T-helper 17 cell (primary cell): ENCODE data around the gene TUBA1A. TPM values are rescaled to one million over a fixed set of nuclear protein-coding genes. Genes with fewer than 3 reads are reported as not detected.
"Not testable (repeated sequence)": the region's sequence is repeated elsewhere in the genome, so short reads cannot be mapped to it uniquely, and the experiment has no call there.

ENCODE experiments used
- ATAC-seq: fragments of 150-1000 bp; cut with Tn5 transposase; 2 replicates; pipeline ENCODE4 v1.10.0; 2021; ENCODE audit warnings: mild to moderate bottlenecking, moderate library complexity
- DNase-seq, 3 donors: peaks; one replicate each; pipeline versions ENCODE4 v3.0.0 to v3.0.0-alpha.2; 2020 to 2021
- H3K9me3 ChIP-seq: one replicate; pipeline ENCODE4 v1.7.0; 2013; ENCODE audit warnings: low read length, mild to moderate bottlenecking; ENCODE audit not compliant: control insufficient read depth, poor library complexity, severe bottlenecking
- H3K27ac Mint-ChIP-seq: one replicate; pipeline ENCODE4 v1.8.0; 2022; ENCODE audit warnings: mild to moderate bottlenecking, moderate library complexity, mixed read lengths
- H3K27me3 Mint-ChIP-seq: one replicate; pipeline ENCODE4 v1.8.0; 2022; ENCODE audit warnings: mixed read lengths
- H3K36me3 Mint-ChIP-seq: one replicate; pipeline ENCODE4 v1.8.0; 2022; ENCODE audit warnings: low read depth, mixed read lengths
- H3K4me1 Mint-ChIP-seq: one replicate; pipeline ENCODE4 v1.8.0; 2022; ENCODE audit warnings: mild to moderate bottlenecking, mixed read lengths
- H3K4me3 Mint-ChIP-seq: one replicate; pipeline ENCODE4 v1.8.0; 2022; ENCODE audit warnings: mild to moderate bottlenecking, moderate library complexity, mixed read lengths
- total RNA-seq, 4 donors: library from RNA in 2 of 4; stranded (reverse) in 2 of 4; gene quantifications; one replicate each; pipeline ENCODE4 v1.2.3 and lab custom pipeline; 2022 to 2026

TUBA1A gene
- total RNA-seq, 2 donors from 2014 or later, result 282 to 416 TPM

- not testable (repeated sequence) for H3K27me3 Mint-ChIP-seq, ATAC-seq, H3K36me3 Mint-ChIP-seq, DNase-seq, H3K27ac Mint-ChIP-seq, H3K4me3 Mint-ChIP-seq, H3K9me3 ChIP-seq
- H3K4me1 Mint-ChIP-seq, result peaks cover 11% of the 10 kb centered on the region
Observed at GRCh38 chr12:49191498-49191897, 2.6 kb upstream of the TUBA1A start.

GRCh38 chr12:49190974-49191373, 2.1 kb upstream of the TUBA1A start:
- no peak for DNase-seq
- Mint-ChIP-seq H3K4me1 (peaks cover 11% of the 10 kb centered on the region), H3K36me3 (peaks cover 5% of the 10 kb centered on the region), H3K27ac (no peak overlapping the region), H3K4me3 (no peak overlapping the region), H3K27me3 (peaks cover 6% of the 10 kb centered on the region)
- no peaks in the 10 kb centered on the region for H3K9me3 ChIP-seq
- ATAC-seq, result no peak

- Mint-ChIP-seq H3K36me3 (peaks cover 6% of the 10 kb centered on the region), H3K4me3 (peak overlapping the region; percentile 71), H3K27me3 (no peaks in the 10 kb centered on the region), H3K27ac (peak overlapping the region; percentile 96), H3K4me1 (peaks cover 12% of the 10 kb centered on the region)
- ATAC-seq, result no peak
- DNase-seq, result no peak
- no peaks in the 10 kb centered on the region for H3K9me3 ChIP-seq
Observed at GRCh38 chr12:49189731-49190716, 1.1 kb upstream of the TUBA1A start.

GRCh38 chr12:49188201-49188915, 522 bp downstream of the TUBA1A start:
- H3K4me3 Mint-ChIP-seq, result peak overlapping the region; percentile 95
- DNase-seq (peak; percentile 61 to 67 (median 65)), ATAC-seq (peak; percentile 51)
- H3K36me3 Mint-ChIP-seq, result peaks cover 10% of the 10 kb centered on the region
- H3K9me3 ChIP-seq, result no peaks in the 10 kb centered on the region
- peak overlapping the region; percentile 96 for H3K27ac Mint-ChIP-seq
- no peaks in the 10 kb centered on the region for H3K27me3 Mint-ChIP-seq
- peaks cover 18% of the 10 kb centered on the region for H3K4me1 Mint-ChIP-seq

GRCh38 chr12:49187184-49187583, 1.7 kb downstream of the TUBA1A start:
- H3K4me1 Mint-ChIP-seq, result peaks cover 18% of the 10 kb centered on the region
- DNase-seq (no peak), ATAC-seq (no peak)
- H3K27ac Mint-ChIP-seq, result peak overlapping the region; percentile 96
- H3K36me3 Mint-ChIP-seq, result peaks cover 10% of the 10 kb centered on the region
- peak overlapping the region; percentile 95 for H3K4me3 Mint-ChIP-seq
- H3K27me3 Mint-ChIP-seq, result no peaks in the 10 kb centered on the region
- no peaks in the 10 kb centered on the region for H3K9me3 ChIP-seq

- not testable (repeated sequence) for H3K36me3 Mint-ChIP-seq, H3K27me3 Mint-ChIP-seq, ATAC-seq, DNase-seq, H3K4me3 Mint-ChIP-seq, H3K9me3 ChIP-seq
- H3K27ac Mint-ChIP-seq, result peak overlapping the region; percentile 85
- peaks cover 21% of the 10 kb centered on the region for H3K4me1 Mint-ChIP-seq
Observed at GRCh38 chr12:49186307-49186706, 2.6 kb downstream of the TUBA1A start.

- not testable (repeated sequence) for H3K9me3 ChIP-seq, H3K36me3 Mint-ChIP-seq, ATAC-seq, H3K27me3 Mint-ChIP-seq, DNase-seq
- Mint-ChIP-seq H3K4me1 (peaks cover 20% of the 10 kb centered on the region), H3K4me3 (peak overlapping the region; percentile 57), H3K27ac (peak overlapping the region; percentile 85)
Observed at GRCh38 chr12:49184697-49185096, 4.2 kb downstream of the TUBA1A start.

GRCh38 chr12:49183214-49183950, 5.5 kb downstream of the TUBA1A start:
- not testable (repeated sequence) for H3K9me3 ChIP-seq, H3K27me3 Mint-ChIP-seq, H3K36me3 Mint-ChIP-seq, DNase-seq
- H3K4me1 Mint-ChIP-seq, result peaks cover 17% of the 10 kb centered on the region
- peak; percentile 2 for ATAC-seq
- peak overlapping the region; percentile 60 for H3K4me3 Mint-ChIP-seq
- H3K27ac Mint-ChIP-seq, result peak overlapping the region; percentile 91

- Mint-ChIP-seq H3K4me1 (no peaks in the 10 kb centered on the region), H3K27me3 (no peaks in the 10 kb centered on the region), H3K4me3 (no peak overlapping the region), H3K36me3 (peaks cover 2% of the 10 kb centered on the region), H3K27ac (peak overlapping the region; percentile 34)
- H3K9me3 ChIP-seq, result no peaks in the 10 kb centered on the region
- ATAC-seq (no peak), DNase-seq (no peak)
Observed at GRCh38 chr12:49174218-49174617, 14.7 kb downstream of the TUBA1A start.

GRCh38 chr12:49170924-49171323, 18.0 kb downstream of the TUBA1A start:
- Mint-ChIP-seq H3K36me3 (peaks cover 6% of the 10 kb centered on the region), H3K4me3 (no peak overlapping the region), H3K4me1 (peaks cover 3% of the 10 kb centered on the region), H3K27ac (no peak overlapping the region), H3K27me3 (no peaks in the 10 kb centered on the region)
- H3K9me3 ChIP-seq, result no peaks in the 10 kb centered on the region
- no peak for DNase-seq
- ATAC-seq, result no peak

GRCh38 chr12:49165114-49165513, 23.8 kb downstream of the TUBA1A start:
- Mint-ChIP-seq H3K27me3 (no peaks in the 10 kb centered on the region), H3K27ac (no peak overlapping the region), H3K4me3 (no peak overlapping the region), H3K36me3 (peaks cover 4% of the 10 kb centered on the region), H3K4me1 (peaks cover 3% of the 10 kb centered on the region)
- no peak for DNase-seq
- no peaks in the 10 kb centered on the region for H3K9me3 ChIP-seq
- ATAC-seq, result no peak

- not testable (repeated sequence) for H3K27ac Mint-ChIP-seq, ATAC-seq, H3K4me3 Mint-ChIP-seq, H3K9me3 ChIP-seq, DNase-seq, H3K27me3 Mint-ChIP-seq, H3K36me3 Mint-ChIP-seq, H3K4me1 Mint-ChIP-seq
Observed at GRCh38 chr12:49161901-49162300, 27.0 kb downstream of the TUBA1A start.
